HepG2 (cell line): ENCODE measurements around the gene DHX34. TPM values are rescaled to one million over a fixed set of nuclear protein-coding genes. Genes with fewer than 3 reads are reported as not detected.
A peak's percentile ranks its signal among the peaks of the same experiment; 100 is the strongest.

Experiments used
- ATF1 ChIP-seq: IDR thresholded peaks from 2 replicates; pipeline ENCODE4 v1.6.1; 2016; ENCODE audit warnings: mild to moderate bottlenecking, control low read depth
- ATF4 ChIP-seq, 2 experiments: fragments of 450-650 bp in 1 of 2; sonication (generic) in 1 of 2; formaldehyde crosslinking; IDR thresholded peaks; 2 replicates each; pipeline versions ENCODE4 v1.5.0 to v1.8.0; 2020 to 2022; ENCODE audit warnings: mild to moderate bottlenecking in 1 of 2, missing genetic modification reagents in 1 of 2
- ELF3 ChIP-seq: IDR thresholded peaks from 2 replicates; pipeline ENCODE4 v1.6.1; 2016; ENCODE audit warnings: missing genetic modification reagents, missing compliant biosample characterization
- EP300 ChIP-seq, 3 experiments: sonication (generic) in 1 of 3; formaldehyde crosslinking in 1 of 3; IDR thresholded peaks; 2 replicates each; pipeline versions ENCODE4 v1.5.1 to v1.6.1; 2011 to 2020; ENCODE audit warnings: low read depth in 2 of 3, low read length in 2 of 3, borderline replicate concordance in 1 of 3, improper control_type of control experiment in 1 of 3, mild to moderate bottlenecking in 1 of 3, missing genetic modification reagents in 1 of 3, moderate library complexity in 1 of 3
- ESRRA ChIP-seq: sonication (generic); formaldehyde crosslinking; IDR thresholded peaks from 2 replicates; pipeline ENCODE4 v1.5.1; 2020; ENCODE audit warnings: mild to moderate bottlenecking, low read depth, missing genetic modification reagents
- FOXK1 ChIP-seq: sonication (generic); formaldehyde crosslinking; IDR thresholded peaks from 2 replicates; pipeline ENCODE4 v1.4.0; 2020; ENCODE audit warnings: low read depth, missing genetic modification reagents, borderline replicate concordance
- ISL2 ChIP-seq: sonication (generic); formaldehyde crosslinking; IDR thresholded peaks from 2 replicates; pipeline ENCODE4 v1.5.0; 2020; ENCODE audit warnings: missing genetic modification reagents
- MED1 ChIP-seq: sonication (generic); formaldehyde crosslinking; IDR thresholded peaks from 2 replicates; pipeline ENCODE4 v1.4.0; 2020; ENCODE audit warnings: missing genetic modification reagents
- NFRKB ChIP-seq: fragments of 450-650 bp; IDR thresholded peaks from 2 replicates; pipeline ENCODE4 v1.6.1; 2017
- SOX13 ChIP-seq, 3 experiments: fragments of 450-650 bp in 1 of 3; sonication (generic) in 1 of 3; formaldehyde crosslinking in 1 of 3; IDR thresholded peaks in 2 of 3; conservative IDR thresholded peaks in 1 of 3; 2 replicates each; pipeline versions ENCODE4 v1.5.0 to v1.6.1; 2016 to 2020; ENCODE audit warnings: antibody characterized with exemption in 1 of 3, mild to moderate bottlenecking in 1 of 3, missing compliant biosample characterization in 1 of 3, missing genetic modification reagents in 1 of 3, moderate library complexity in 1 of 3
- YY1 ChIP-seq: IDR thresholded peaks from 2 replicates; pipeline ENCODE4 v1.6.1; 2011; ENCODE audit warnings: low read length, low read depth, moderate library complexity, mild to moderate bottlenecking; ENCODE audit not compliant: insufficient read depth, insufficient replicate concordance
- ZBTB2 ChIP-seq: sonication (generic); formaldehyde crosslinking; IDR thresholded peaks from 2 replicates; pipeline ENCODE4 v1.8.0; 2022; ENCODE audit warnings: low read depth, missing genetic modification reagents
- ZNF33A ChIP-seq: sonication (generic); formaldehyde crosslinking; IDR thresholded peaks from 2 replicates; pipeline ENCODE4 v1.5.1; 2020; ENCODE audit warnings: missing genetic modification reagents, mild to moderate bottlenecking, moderate library complexity, borderline replicate concordance
- ZNF589 ChIP-seq: sonication (generic); formaldehyde crosslinking; conservative IDR thresholded peaks from 2 replicates; pipeline ENCODE4 v1.8.0; 2022; ENCODE audit warnings: mild to moderate bottlenecking, moderate library complexity, missing genetic modification reagents
- ZNF709 ChIP-seq: sonication (generic); formaldehyde crosslinking; IDR thresholded peaks from 2 replicates; pipeline ENCODE4 v1.5.0; 2020; ENCODE audit warnings: mild to moderate bottlenecking, missing genetic modification reagents
- ZSCAN25 ChIP-seq: sonication (generic); formaldehyde crosslinking; IDR thresholded peaks from 2 replicates; pipeline ENCODE4 v1.8.0; 2022; ENCODE audit warnings: mild to moderate bottlenecking, missing genetic modification reagents
- polyA plus RNA-seq, 8 experiments: library from polyadenylated mRNA; depleted of rRNA in 3 of 8; stranded (reverse) in 7 of 8; unstranded in 1 of 8; fragments of >200 nt; fragmentation: Illumina TruSeq in 4 of 8; extraction: Trizol in 4 of 8; gene quantifications; 2 replicates each; pipeline versions ENCODE4 v1.2.1 to v1.2.3, GENCODE V29; 2011 to 2016; ENCODE audit warnings: low read depth in 4 of 8, missing spikeins in 1 of 8, mixed read lengths in 1 of 8; ENCODE audit not compliant: insufficient read depth in 1 of 8
- total RNA-seq, 5 experiments: library from RNA; depleted of rRNA; stranded (reverse); fragments of >200 nt; fragmentation: Illumina TruSeq; extraction: Trizol; gene quantifications; 2 replicates each; pipeline ENCODE4 v1.2.3, GENCODE V29; 2016; ENCODE audit warnings: low read depth in 1 of 5
- TF ChIP-seq, protein P1 (sequence below): sonication (generic); formaldehyde crosslinking; conservative IDR thresholded peaks from 2 replicates; pipeline ENCODE4 v1.4.0; 2020; ENCODE audit warnings: mild to moderate bottlenecking, missing genetic modification reagents, moderate library complexity
- TF ChIP-seq, protein P2 (sequence below): sonication (generic); formaldehyde crosslinking; IDR thresholded peaks from 2 replicates; pipeline ENCODE4 v1.4.0; 2020; ENCODE audit warnings: missing genetic modification reagents, borderline replicate concordance

Gene DHX34
- total and polyA plus RNA-seq, 2 of the 13 experiments (the other 11 are each of a cell fraction or from before 2014, with no cell fraction given) = 9.2 to 12.0 TPM

GRCh38 chr19:47315125-47315821 lies 33.8 kb upstream of the DHX34 start (continued):
- peak; percentile 94 for TF ChIP-seq MED1 (CRISPR knock-in tag)
- peak; percentile 68 for TF ChIP-seq ELF3 (CRISPR knock-in tag)
- peak in 1 of 2 experiments; percentile 89; a peak in 2 of 4 replicates for TF ChIP-seq ATF4 (CRISPR knock-in tag; IDR thresholded peaks at IDR 0.05)
- peak; percentile 88 to 93 for TF ChIP-seq EP300 (IDR thresholded peaks at IDR 0.05; ENCODE audit: low read depth in 2 of 2, low read length in 2 of 2)
- TF ChIP-seq EP300 (CRISPR knock-in tag; IDR thresholded peaks at IDR 0.05; ENCODE audit: borderline replicate concordance) = peak; percentile 92
- TF ChIP-seq ATF1 (CRISPR knock-in tag) = peak; percentile 87
- TF ChIP-seq ZBTB2 (CRISPR knock-in tag) = 0 out of 2 replicates have a peak, but pooled peaks have one; percentile 39
- TF ChIP-seq, protein P1, sequence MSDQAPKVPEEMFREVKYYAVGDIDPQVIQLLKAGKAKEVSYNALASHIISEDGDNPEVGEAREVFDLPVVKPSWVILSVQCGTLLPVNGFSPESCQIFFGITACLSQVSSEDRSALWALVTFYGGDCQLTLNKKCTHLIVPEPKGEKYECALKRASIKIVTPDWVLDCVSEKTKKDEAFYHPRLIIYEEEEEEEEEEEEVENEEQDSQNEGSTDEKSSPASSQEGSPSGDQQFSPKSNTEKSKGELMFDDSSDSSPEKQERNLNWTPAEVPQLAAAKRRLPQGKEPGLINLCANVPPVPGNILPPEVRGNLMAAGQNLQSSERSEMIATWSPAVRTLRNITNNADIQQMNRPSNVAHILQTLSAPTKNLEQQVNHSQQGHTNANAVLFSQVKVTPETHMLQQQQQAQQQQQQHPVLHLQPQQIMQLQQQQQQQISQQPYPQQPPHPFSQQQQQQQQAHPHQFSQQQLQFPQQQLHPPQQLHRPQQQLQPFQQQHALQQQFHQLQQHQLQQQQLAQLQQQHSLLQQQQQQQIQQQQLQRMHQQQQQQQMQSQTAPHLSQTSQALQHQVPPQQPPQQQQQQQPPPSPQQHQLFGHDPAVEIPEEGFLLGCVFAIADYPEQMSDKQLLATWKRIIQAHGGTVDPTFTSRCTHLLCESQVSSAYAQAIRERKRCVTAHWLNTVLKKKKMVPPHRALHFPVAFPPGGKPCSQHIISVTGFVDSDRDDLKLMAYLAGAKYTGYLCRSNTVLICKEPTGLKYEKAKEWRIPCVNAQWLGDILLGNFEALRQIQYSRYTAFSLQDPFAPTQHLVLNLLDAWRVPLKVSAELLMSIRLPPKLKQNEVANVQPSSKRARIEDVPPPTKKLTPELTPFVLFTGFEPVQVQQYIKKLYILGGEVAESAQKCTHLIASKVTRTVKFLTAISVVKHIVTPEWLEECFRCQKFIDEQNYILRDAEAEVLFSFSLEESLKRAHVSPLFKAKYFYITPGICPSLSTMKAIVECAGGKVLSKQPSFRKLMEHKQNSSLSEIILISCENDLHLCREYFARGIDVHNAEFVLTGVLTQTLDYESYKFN (CRISPR knock-in tag) = peak; percentile 98
- peak; percentile 50; the same call in 1 of the 2 replicates for TF ChIP-seq ZSCAN25 (CRISPR knock-in tag)
- TF ChIP-seq ZNF33A (CRISPR knock-in tag) = no peak
- peak; percentile 78 for TF ChIP-seq ESRRA
- TF ChIP-seq ZNF709 (CRISPR knock-in tag) = no peak; the same call in 1 of the 2 replicates
- peak; percentile 65 for TF ChIP-seq ISL2
- TF ChIP-seq SOX13 (IDR thresholded peaks at IDR 0.05) = no peak
- peak in 1 of 2 experiments; percentile 84; a peak in 2 of 4 replicates for TF ChIP-seq SOX13 (CRISPR knock-in tag; conservative IDR thresholded peaks at IDR 0.05 in 1 of 2, IDR thresholded peaks at IDR 0.05 in 1 of 2)
- TF ChIP-seq, protein P2, sequence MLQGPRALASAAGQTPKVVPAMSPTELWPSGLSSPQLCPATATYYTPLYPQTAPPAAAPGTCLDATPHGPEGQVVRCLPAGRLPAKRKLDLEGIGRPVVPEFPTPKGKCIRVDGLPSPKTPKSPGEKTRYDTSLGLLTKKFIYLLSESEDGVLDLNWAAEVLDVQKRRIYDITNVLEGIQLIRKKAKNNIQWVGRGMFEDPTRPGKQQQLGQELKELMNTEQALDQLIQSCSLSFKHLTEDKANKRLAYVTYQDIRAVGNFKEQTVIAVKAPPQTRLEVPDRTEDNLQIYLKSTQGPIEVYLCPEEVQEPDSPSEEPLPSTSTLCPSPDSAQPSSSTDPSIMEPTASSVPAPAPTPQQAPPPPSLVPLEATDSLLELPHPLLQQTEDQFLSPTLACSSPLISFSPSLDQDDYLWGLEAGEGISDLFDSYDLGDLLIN (CRISPR knock-in tag) = 0 out of 2 replicates have a peak, but pooled peaks have one; percentile 15
- peak; percentile 77 for TF ChIP-seq ZNF589 (CRISPR knock-in tag)
- peak; percentile 61; the same call in 1 of the 2 replicates for TF ChIP-seq FOXK1 (CRISPR knock-in tag)
- no peak for TF ChIP-seq NFRKB
- TF ChIP-seq YY1 = peak; percentile 76
